Muscle of back (tissue), 11 donors: ENCODE data around the gene DIP2C. TPM values are rescaled to one million over a fixed set of nuclear protein-coding genes. Genes with fewer than 3 reads are reported as not detected.

ENCODE experiments used
- DNase-seq, 3 donors: peaks; one replicate each; pipeline versions ENCODE4 v3.0.0 to v3.0.0-alpha.2; 2013
- polyA plus RNA-seq, 10 donors: library from polyadenylated mRNA; unstranded; fragments of 120-200 nt; gene quantifications; one replicate each; pipeline ENCODE4 v1.2.1, GENCODE V29; 2013; ENCODE audit not compliant: insufficient read length in 10 of 10

Gene DIP2C
- polyA plus RNA-seq, 10 donors: 23.3 to 30.9 (median 25.9) TPM

DNA sequence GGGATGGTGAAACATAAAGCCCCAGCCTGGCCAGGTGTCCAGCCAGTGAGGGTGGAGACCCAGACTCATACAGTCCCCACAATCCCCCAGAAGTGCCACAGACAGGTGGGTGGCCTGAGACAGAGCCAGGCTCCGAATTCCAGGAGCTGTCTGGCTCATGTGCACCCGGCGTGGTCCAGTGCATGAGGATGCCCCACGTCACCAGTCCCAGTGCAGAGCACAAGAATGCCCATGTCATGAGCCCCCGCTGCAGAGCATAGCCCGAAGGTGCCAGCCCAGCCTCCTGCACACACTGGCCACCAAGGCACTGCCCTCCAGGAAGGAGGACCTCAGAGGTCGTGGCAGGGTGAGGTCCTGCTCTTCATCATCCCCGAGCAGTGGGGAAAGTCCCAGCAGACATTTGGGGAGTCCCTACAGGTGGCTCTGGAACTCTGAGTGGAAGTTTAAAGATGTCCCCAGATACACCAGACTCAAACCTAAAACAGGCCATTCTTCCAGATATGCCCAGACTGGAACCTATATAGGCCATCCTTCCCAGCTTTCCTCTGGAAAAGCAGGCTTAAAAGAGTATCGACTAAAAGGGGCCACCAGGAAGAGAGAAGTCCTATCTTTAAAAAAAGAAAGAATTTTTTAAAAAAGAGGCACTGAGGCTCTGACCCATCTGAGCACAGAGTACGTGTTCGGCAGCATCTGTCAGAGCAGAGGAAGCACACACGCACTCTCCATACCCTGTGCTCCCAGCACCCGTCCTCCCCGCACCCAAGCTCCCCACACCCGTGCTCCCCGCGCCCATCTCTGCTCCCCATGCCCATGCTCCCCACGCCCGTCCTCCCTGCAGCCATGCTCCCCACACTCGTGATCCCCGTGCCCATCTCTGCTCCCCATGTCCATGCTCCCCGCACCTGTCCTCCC lies 11.5 kb downstream of the DIP2C start:
- DNase-seq: no peak

DNA sequence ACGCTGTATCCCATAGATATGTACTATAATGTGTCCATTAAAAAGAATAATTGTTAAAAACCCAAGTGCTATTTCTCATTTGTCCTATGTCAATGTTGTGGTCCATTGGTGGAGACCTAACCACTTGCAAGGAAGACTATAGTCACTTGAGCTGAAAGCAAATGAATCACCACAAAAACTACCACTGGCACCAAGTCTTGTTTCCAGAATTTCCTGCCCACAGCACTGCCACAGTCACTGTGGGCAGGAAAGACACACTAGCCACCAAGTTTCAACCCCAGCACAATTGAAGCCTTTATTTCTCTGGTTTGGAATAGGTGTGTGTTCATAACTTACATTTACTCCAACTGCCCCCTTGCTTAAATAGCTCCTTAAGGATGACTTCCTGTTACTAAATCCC lies 12.4 kb downstream of the DIP2C start:
- DNase-seq: no peak

DNA sequence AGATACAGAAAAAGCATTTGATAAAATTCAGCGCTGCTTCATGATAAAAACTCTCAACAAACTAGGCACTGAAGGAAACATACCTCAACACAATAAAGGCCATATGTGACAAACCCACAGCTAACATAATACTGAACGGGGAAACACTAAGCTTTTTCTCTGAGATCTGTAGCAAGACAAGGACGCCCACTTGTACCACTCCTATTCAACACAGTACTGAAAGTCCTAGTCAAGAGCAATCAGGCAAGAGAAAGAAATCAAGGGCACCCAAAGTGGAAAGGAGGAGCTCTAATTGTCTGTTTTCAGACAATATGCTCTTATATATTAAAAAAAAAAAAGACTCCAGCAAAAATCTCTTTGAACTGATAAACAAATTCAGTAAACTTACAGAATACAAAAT lies 13.3 kb downstream of the DIP2C start:
- DNase-seq: no peak

DNA sequence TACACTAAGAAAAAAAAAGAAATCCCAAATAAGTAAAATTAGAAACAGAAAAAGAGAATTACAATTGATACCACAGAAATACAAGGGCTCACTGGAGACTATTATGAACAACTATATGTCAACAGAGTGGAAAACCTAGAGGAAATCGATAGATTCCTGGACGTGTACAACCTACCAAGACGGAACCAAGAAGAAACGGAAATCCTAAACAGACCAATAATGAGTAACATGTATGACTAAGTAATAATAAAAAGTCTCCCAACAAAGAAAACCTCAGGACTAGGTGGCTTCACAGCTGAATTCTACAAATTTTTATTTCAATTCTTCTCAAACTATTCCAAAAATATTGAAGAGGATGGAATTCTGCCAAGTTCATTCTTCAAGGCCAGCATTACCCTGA lies 13.9 kb downstream of the DIP2C start:
- DNase-seq: no peak

DNA sequence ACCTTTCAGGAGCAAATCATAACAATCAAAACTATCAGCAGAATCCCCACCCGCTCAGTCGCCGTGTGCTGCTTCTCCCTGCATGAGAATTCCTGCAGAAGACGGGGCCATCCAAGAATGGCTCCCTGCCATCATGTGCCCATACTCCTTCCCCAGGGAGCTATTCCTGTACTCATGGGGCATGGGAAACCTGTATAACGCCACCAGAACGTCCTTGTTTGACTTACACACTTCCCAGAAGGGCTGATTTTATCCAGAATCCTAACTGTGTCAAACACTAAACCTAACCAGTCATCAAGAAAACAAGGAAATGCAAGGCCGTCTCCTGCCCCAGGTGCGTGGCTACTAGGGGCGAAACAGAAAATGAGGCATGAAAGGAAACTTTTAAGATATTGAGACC lies 16.0 kb downstream of the DIP2C start:
- DNase-seq: no peak

DNA sequence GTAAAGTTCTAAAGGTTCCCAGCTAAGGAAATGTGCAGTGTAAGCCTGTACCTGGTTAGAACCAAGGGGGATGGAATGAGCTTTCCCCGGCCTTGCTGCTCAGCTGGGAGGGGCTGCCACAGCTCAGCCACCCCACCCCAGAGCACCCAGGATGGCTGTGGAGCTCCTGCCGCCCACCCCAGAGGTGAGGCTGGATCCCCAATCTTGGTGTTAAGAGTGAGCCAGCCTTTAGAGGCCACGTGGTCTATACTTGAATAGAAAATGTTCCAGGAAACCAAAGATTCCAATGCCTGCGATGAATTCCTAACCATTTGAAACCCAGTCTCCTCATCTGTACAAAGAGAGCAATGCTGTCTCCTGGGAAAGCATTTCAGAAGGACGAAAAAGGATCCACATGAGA lies 16.5 kb downstream of the DIP2C start:
- DNase-seq: no peak

DNA sequence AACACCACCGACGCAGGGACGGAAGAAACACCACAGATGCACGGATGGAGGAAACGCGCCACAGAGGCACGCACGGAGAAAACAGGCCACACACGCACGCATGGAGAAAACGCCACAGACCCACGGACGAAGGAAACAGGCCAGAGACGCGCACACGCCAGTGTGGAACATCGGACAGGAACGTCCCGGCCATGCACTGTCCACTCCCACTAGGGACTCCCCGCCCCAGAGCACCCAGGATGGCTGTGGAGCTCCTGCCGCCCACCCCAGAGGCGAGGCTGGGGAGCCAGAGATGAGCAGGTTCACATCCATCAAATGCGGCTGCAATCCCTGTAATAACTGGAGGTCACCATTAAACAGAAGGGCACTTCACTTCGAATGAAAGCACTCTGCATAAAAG lies 17.3 kb downstream of the DIP2C start:
- DNase-seq: no peak

DNA sequence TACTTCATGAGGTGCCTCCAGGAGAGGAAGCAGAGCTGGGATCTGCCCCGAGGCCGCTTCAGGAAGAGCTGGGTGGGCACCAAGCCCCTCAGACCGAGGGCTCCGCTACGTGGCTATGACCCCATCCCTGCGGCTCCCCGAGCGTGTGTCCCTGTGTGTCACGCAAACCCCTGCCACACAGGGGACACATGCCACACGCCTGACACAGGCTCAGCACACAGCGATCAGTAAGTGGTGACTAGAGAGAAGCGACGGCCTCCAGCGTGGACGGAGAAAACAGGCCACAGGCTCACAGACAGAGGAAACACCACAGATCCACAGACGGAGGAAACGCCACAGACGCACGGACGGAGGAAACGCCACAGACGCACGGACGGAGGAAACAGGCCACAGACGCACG lies 18.5 kb downstream of the DIP2C start:
- no peak for DNase-seq

DNA sequence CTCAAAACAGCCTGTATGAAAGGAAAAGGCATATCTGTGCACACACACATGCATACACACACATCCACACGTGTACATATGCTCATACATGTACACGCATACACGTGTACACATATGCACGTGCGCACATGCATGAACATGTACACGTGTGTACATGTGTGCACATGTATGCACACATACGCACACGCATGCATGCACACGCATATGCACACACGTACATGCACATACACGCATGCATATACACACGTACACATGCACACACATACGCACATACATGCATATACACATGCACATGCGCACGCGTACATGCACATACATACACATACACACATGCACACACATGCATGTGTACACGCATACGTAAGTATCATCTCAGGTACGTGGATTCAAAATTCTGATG lies 19.4 kb downstream of the DIP2C start:
- DNase-seq: no peak

DNA sequence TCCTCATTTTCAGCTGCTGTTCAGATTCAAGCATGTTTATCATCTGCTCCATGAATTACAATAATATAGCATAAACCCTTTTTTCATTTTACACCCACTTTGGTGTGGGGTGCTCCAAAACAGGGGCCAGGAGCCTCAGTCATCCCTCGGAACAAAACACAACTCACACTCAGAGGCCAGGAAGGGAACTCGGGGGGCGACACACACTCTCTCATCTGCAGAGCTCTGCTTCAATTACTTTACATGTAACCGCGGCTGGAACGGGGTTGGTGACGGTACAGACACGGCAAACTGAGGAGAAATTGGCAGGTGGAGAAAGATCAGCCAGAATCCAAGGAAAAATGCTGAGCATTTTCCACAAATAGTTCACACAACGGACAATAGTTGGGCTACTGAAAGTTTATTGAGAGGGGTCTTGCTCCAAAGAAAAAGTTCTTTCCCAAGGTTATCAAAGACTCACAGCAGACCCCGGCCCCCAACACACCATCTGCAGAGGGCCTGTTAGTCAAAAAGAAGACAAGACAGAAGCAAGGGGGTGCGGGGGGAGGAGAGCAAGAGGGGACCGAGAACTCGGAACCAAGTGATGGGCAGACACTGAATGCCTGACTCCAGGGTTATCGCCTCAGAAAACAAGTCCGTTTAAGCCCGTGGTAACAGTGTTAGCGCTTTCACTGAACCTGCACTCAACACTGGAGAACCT lies 20.5 kb downstream of the DIP2C start:
- no peak for DNase-seq

DNA sequence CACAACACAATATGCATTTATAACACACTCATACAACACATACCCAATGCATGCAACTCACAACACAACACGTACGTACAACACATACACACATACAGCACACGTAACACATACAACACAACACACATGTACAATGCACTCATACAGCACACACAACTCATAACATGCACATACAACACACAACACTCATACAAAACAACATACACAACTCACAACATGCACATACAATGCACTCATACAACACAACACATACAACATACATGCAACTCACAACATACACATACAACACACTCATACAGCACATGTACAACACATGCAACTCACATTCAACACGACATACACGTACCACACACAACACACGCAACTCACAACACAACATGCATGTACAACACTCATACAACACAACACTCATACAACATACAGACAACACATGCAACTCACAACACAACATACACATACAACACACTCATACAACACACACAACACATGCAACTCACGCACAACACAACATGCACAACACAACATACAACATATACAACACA lies 21.8 kb downstream of the DIP2C start:
- no peak for DNase-seq

DNA sequence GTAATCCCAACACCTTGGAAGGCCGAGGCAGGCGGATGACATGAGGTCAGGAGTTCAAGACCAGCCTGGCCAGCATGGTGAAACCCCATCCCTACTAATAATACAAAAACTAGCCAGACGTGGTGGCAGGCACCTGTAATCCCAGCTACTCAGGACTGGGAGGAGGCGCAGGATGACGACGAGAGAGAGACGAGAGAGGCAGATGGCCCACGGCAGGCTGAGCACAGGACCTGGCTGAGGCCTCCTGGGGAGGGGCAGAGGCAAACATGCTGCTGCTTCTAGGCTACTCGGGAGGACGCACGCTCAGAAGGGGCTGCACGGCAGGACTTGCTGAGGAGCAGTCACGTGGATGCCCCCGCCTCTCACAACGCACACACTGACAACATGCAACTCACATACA lies 22.4 kb downstream of the DIP2C start:
- no peak for DNase-seq

DNA sequence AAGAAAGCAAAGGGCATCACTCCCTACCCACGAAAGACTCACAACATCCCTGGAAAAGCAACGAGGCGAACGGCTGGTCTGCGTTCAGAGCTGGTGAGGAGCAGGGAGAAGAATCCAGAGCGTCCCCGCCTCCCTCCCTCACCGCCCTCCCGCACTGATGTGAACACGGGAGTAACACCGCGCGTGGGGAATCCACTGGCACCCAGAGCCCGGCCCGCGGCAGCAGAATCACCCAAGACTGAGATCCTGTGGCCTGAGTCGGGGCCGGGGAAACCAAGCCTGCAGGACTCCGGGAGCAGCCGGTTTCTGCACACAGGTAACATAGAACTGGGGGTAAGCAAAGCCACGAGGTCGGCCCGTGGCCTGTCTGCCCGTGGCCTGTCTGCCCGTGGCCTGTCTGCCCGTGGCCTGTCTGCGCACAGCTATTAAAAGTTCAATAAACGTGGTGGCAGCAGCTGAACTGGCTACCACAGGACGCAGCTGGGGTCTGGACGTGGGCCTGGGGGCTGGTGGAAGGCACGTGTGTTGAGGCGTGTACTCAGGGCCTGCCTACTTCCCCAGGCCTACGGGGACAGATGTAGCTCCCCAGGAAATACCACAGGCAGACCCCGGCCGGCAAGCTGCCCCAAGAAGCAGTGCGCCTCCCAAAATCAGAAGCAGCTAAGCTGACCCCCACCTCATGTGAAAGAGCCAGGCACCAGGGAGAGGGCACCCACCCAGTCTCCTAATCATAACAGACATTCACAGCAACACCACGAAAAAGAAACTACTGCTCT lies 23.0 kb downstream of the DIP2C start:
- no peak for DNase-seq

DNA sequence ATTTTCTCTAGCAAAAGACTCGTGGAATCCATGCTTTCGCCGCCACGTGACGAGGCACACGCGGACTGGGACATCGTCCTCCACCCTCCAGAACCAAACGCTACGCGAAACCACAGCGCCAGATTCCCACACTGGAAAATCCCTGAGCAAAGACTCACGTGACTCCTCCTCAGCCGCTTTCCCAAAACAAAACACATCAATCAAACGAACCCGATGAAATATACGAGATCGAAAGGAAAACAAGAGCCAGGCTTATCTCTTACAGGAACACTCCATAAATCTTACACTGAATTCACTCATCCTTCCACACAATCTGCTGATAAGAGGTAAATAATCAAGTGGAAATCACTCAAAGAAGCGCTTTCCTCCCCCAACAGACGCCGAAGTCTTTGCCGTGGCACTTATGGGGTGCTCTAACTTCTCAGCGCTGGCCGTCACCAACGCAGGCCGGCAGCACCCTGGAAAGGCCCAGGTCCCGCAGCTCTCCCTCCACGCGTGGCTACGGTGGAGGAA lies 23.8 kb downstream of the DIP2C start:
- DNase-seq: peak in 2 of 3 donors; percentile 48 to 50

DNA sequence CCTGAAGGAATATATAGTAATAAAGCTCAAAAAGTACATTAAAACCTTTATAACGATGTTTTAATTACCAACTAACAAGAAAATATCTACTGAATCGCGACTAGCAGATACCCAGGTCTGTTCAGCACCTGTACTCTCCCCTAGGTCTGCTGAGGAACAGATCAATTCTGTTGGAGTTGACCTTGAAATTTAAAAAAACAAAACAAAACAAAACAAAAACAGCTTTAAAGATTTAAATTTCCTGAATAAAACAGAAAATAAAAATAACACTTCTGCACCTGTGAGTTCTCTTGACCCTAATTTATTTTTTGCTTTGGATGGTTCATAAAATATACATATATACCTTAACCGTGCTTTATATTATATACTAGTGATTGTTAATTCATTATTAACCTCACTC lies 24.6 kb downstream of the DIP2C start:
- no peak for DNase-seq

DNA sequence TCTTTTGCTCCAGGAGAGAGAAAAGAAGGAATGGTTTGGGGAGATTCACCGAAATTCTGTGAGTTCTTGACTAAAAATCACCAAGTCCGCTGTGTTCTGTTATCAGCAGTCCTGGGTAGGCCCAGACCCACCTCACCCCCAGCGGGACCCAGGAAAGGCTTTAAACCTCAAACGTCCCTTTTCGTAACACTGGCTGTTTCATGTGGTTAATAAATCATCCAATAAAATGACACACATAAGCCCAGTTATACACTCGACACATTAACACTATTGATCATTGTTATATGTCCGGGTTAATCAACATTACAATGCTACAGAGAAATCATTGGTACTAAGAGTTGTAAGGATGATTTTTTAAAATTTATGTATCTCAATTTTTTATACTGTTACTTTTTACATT lies 25.2 kb downstream of the DIP2C start:
- DNase-seq: no peak

DNA sequence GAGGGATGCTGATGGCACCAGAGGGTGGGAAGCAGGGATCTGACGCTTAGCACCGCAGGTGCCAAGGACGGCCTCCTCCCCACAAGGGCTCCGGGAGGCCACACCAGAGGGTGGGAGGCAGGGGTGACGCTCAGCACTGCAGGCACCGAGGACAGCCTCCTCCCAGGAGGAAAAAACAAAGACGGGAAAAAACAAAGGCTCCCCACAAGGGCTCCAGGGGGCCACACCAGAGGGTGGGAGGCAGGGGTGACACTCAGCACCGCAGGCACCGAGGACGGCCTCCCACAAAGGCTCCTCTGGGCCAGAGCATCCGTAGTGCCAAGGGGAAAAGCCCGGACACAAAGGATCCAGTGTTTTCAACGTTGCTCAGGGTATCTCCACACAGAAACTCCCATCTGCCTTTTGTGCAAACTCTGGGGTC lies 25.6 kb downstream of the DIP2C start:
- DNase-seq: no peak

DNA sequence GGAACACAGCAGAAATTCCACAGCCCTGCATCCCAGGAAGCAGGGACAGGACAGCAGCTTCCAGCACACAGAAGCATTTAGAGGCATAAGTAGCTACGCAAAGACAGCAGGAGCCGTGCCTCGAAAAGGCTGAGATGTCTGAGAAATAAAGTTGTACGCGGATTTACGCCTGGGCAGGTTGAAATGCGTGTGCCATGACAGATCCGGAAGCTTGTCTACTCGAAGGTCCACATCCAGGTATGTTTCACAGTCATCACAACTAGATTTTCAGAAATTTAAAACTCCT lies 26.1 kb downstream of the DIP2C start:
- DNase-seq: no peak

DNA sequence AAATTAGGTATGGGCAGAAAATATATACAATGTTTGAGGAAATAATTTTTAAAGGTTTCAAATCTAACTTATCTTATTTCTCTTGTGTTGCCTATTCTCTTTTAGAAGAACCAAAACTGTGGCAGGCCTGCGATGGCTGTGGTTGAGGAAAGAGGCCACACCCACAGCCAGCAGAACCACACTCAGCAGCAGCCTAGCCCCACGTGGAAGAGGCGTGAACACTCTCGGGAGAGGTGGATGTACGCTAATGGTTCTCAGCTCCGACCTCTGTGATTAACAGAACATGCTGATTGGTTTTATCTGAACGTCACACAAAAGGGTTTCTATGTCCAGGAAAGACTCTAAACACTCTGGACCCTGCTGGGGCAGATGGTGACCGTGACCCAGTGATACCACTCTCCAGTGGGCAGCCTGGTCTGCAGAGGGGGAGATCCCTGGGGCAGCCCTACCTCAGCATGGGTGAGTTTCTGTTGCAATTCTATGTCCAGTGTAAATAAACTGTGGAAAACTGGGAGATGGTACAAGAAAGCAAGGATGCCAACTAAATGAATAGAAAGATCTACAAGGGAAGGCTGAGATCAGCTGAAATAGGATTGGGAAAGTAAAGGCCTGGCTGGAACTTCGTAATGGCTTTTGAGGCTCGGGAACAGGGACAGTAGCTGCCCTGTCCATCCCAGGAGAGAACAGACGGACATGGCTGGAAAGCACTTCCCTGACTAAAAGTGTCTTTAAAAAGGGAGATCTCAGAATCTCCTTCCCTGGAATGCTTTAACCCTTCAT lies 26.6 kb downstream of the DIP2C start:
- DNase-seq: no peak

DNA sequence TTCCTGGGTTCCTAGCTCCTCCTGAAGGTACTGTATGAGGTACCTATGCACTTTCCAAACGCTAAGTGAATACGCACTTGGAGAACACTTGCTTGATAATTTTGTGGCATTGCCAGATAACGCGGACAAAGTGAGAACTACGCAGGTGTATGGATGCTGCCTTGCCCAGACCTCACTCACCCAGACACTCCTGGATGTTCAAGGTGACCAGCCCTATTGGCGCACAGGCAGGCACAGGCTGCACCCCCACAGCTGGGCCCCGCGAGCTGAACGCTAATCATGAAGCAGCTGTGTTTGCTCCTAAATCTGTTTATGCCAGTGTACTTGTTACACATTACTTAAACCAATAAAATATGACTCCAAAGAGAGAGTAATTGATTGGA lies 27.3 kb downstream of the DIP2C start:
- DNase-seq: no peak

DNA sequence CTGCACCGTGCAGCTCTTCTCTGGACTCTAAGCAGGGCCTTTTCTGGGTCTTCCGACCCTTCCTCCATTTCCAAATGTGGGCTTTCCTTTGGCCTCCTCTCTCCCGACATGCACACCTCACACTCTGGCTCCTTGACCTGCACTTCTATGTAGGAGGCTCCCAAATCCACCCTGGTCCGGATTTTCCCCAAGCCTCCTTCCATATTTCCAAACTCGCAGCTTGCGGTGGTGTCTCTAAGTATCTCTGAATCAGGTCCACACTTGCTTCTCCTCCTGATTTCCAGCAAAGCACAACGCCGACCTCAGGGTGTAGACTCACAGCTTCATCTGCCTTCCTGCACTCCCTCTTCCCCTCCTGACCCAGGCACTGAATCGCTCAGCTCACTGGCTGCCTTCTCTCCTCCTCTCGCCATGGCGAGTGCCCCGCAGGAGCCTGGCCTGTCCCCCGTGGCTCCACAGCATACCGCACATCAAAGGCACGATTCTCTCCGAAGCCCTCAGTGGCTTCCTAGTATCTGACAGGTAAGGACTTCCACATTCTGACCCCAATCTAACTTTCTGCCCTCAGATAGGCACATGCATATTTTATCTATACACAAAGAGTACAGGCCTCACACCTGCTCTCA lies 27.8 kb downstream of the DIP2C start:
- DNase-seq: no peak
